Measurements from ENCODE around the gene SULT2B1.
A peak's percentile ranks its signal among the peaks of the same experiment; 100 is the strongest.
"Not testable (repeated sequence)": the region's sequence is repeated elsewhere in the genome, so short reads cannot be mapped to it uniquely, and the experiment has no call there.

SULT2B1 gene

GRCh38 chr19:48551437-48552302 lies at the start of gene SULT2B1:
Gene SULT2B1 (plus strand): TSS chr19:48552172. CDS start chr19:48552253, 81 bp downstream.
- DNase-seq (ENCODE audit: low read depth), result no peak

- DNase-seq (ENCODE audit: low read depth), result no peak
These were observed 49.5 kb upstream of the SULT2B1 start for GRCh38 chr19:48502350-48503018.

- DNase-seq (ENCODE audit: low read depth), result no peak
These were observed 45.7 kb upstream of the SULT2B1 start for GRCh38 chr19:48506138-48506733.

- DNase-seq (ENCODE audit: low read depth), result no peak
These were observed 44.0 kb upstream of the SULT2B1 start for GRCh38 chr19:48507911-48508439.

- DNase-seq (ENCODE audit: low read depth), result no peak
These were observed 43.1 kb upstream of the SULT2B1 start for GRCh38 chr19:48508729-48509411.

- no peak for DNase-seq (ENCODE audit: low read depth)
These were observed 42.3 kb upstream of the SULT2B1 start for GRCh38 chr19:48509467-48510194.

- DNase-seq (ENCODE audit: low read depth), result peak; percentile 62
These were observed 41.3 kb upstream of the SULT2B1 start for GRCh38 chr19:48510421-48511268.

- no peak for DNase-seq (ENCODE audit: low read depth)
These were observed 40.6 kb upstream of the SULT2B1 start for GRCh38 chr19:48511321-48511731.

GRCh38 chr19:48511800-48512503 lies 40.0 kb upstream of the SULT2B1 start, which contains the start of gene LMTK3:
Gene LMTK3 (minus strand): TSS chr19:48511835. CDS start chr19:48511576, 259 bp downstream.
- peak; percentile 85 for DNase-seq (ENCODE audit: low read depth)

GRCh38 chr19:48512504-48513288 lies 39.3 kb upstream of the SULT2B1 start:
- no peak for DNase-seq (ENCODE audit: low read depth)

GRCh38 chr19:48513289-48514122 lies 38.5 kb upstream of the SULT2B1 start:
- peak; percentile 62 for DNase-seq (ENCODE audit: low read depth)

- no peak for DNase-seq (ENCODE audit: low read depth)
These were observed 37.9 kb upstream of the SULT2B1 start for GRCh38 chr19:48514123-48514458.

- DNase-seq (ENCODE audit: low read depth), result no peak
These were observed 35.4 kb upstream of the SULT2B1 start for GRCh38 chr19:48516536-48516935.

- no peak for DNase-seq (ENCODE audit: low read depth)
These were observed 33.8 kb upstream of the SULT2B1 start for GRCh38 chr19:48518207-48518606.

- DNase-seq (ENCODE audit: low read depth), result not testable (repeated sequence)
These were observed 32.5 kb upstream of the SULT2B1 start for GRCh38 chr19:48519426-48519825.

- DNase-seq (ENCODE audit: low read depth), result no peak
These were observed 31.8 kb upstream of the SULT2B1 start for GRCh38 chr19:48520134-48520533.

GRCh38 chr19:48524221-48524620 lies 27.8 kb upstream of the SULT2B1 start:
- DNase-seq (ENCODE audit: low read depth), result no peak

GRCh38 chr19:48524732-48525131 lies 27.2 kb upstream of the SULT2B1 start:
- DNase-seq (ENCODE audit: low read depth), result no peak
